HepG2 (cell line): Measurements from ENCODE around the gene ZNF618. TPM values are rescaled to one million over a fixed set of nuclear protein-coding genes. Genes with fewer than 3 reads are reported as not detected.

Source experiments
- EED ChIP-seq: sonication (generic); formaldehyde crosslinking; IDR thresholded peaks from 2 replicates; pipeline ENCODE4 v1.5.0; 2020; ENCODE audit warnings: mild to moderate bottlenecking, missing genetic modification reagents
- FOXK1 ChIP-seq: sonication (generic); formaldehyde crosslinking; IDR thresholded peaks from 2 replicates; pipeline ENCODE4 v1.4.0; 2020; ENCODE audit warnings: low read depth, missing genetic modification reagents, borderline replicate concordance
- GATAD1 ChIP-seq: IDR thresholded peaks from 2 replicates; pipeline ENCODE4 v1.6.1; 2016; ENCODE audit warnings: missing genetic modification reagents, missing compliant biosample characterization
- JARID2 ChIP-seq: sonication (generic); formaldehyde crosslinking; IDR thresholded peaks from 2 replicates; pipeline ENCODE4 v1.8.1; 2023; ENCODE audit warnings: missing genetic modification reagents, inconsistent platforms; ENCODE audit not compliant: insufficient replicate concordance
- JUND ChIP-seq: sonication (generic); formaldehyde crosslinking; IDR thresholded peaks from 2 replicates; pipeline ENCODE4 v1.8.0; 2022; ENCODE audit warnings: mild to moderate bottlenecking, missing genetic modification reagents
- KMT2B ChIP-seq: IDR thresholded peaks from 2 replicates; pipeline ENCODE4 v1.6.1; 2016; ENCODE audit warnings: missing genetic modification reagents, missing compliant biosample characterization
- MAFG ChIP-seq: sonication (generic); formaldehyde crosslinking; IDR thresholded peaks from 2 replicates; pipeline ENCODE4 v1.5.1; 2020; ENCODE audit warnings: mild to moderate bottlenecking, missing genetic modification reagents
- NFE2L1 ChIP-seq: sonication (generic); formaldehyde crosslinking; IDR thresholded peaks from 2 replicates; pipeline ENCODE4 v1.4.0; 2020; ENCODE audit warnings: missing genetic modification reagents, mild to moderate bottlenecking, borderline replicate concordance
- NR2C2 ChIP-seq: sonication (generic); formaldehyde crosslinking; IDR thresholded peaks from 2 replicates; pipeline ENCODE4 v1.4.0; 2020; ENCODE audit warnings: missing genetic modification reagents, mild to moderate bottlenecking, moderate library complexity, borderline replicate concordance
- TBL1XR1 ChIP-seq: fragments of 150-350 bp; IDR thresholded peaks from 2 replicates; pipeline ENCODE4 v1.6.1; 2014; ENCODE audit warnings: borderline replicate concordance, low read length; ENCODE audit not compliant: partially characterized antibody
- ZFP90 ChIP-seq: sonication (generic); formaldehyde crosslinking; IDR thresholded peaks from 2 replicates; pipeline ENCODE4 v1.8.0; 2022; ENCODE audit warnings: missing genetic modification reagents, mild to moderate bottlenecking, inconsistent platforms, borderline replicate concordance
- ZMYM4 ChIP-seq: sonication (generic); formaldehyde crosslinking; IDR thresholded peaks from 2 replicates; pipeline ENCODE4 v1.8.1; 2023; ENCODE audit warnings: mild to moderate bottlenecking, missing genetic modification reagents
- ZNF256 ChIP-seq: sonication (generic); formaldehyde crosslinking; conservative IDR thresholded peaks from 2 replicates; pipeline ENCODE4 v1.4.0; 2020; ENCODE audit warnings: missing genetic modification reagents
- ZNF329 ChIP-seq: sonication (generic); formaldehyde crosslinking; IDR thresholded peaks from 2 replicates; pipeline ENCODE4 v1.9.0; 2021; ENCODE audit warnings: low read depth, mild to moderate bottlenecking, missing genetic modification reagents
- ZNF34 ChIP-seq: sonication (generic); formaldehyde crosslinking; IDR thresholded peaks from 2 replicates; pipeline ENCODE4 v1.4.0; 2020; ENCODE audit warnings: mild to moderate bottlenecking, missing genetic modification reagents, borderline replicate concordance
- ZNF775 ChIP-seq: sonication (generic); formaldehyde crosslinking; IDR thresholded peaks from 2 replicates; pipeline ENCODE4 v1.4.0; 2020; ENCODE audit warnings: missing genetic modification reagents, mild to moderate bottlenecking, moderate library complexity, borderline replicate concordance
- ZNF841 ChIP-seq: sonication (generic); formaldehyde crosslinking; IDR thresholded peaks from 2 replicates; pipeline ENCODE4 v1.8.1; 2023; ENCODE audit warnings: missing genetic modification reagents, borderline replicate concordance
- ZSCAN30 ChIP-seq: sonication (generic); formaldehyde crosslinking; IDR thresholded peaks from 2 replicates; pipeline ENCODE4 v1.5.0; 2020; ENCODE audit warnings: mild to moderate bottlenecking, missing genetic modification reagents
- polyA plus RNA-seq, 8 experiments: library from polyadenylated mRNA; depleted of rRNA in 3 of 8; stranded (reverse) in 7 of 8; unstranded in 1 of 8; fragments of >200 nt; fragmentation: Illumina TruSeq in 4 of 8; extraction: Trizol in 4 of 8; gene quantifications; 2 replicates each; pipeline versions ENCODE4 v1.2.1 to v1.2.3, GENCODE V29; 2011 to 2016; ENCODE audit warnings: low read depth in 4 of 8, missing spikeins in 1 of 8, mixed read lengths in 1 of 8; ENCODE audit not compliant: insufficient read depth in 1 of 8
- total RNA-seq, 5 experiments: library from RNA; depleted of rRNA; stranded (reverse); fragments of >200 nt; fragmentation: Illumina TruSeq; extraction: Trizol; gene quantifications; 2 replicates each; pipeline ENCODE4 v1.2.3, GENCODE V29; 2016; ENCODE audit warnings: low read depth in 1 of 5
- TF ChIP-seq, protein P1 (sequence below): sonication (generic); formaldehyde crosslinking; IDR thresholded peaks from 2 replicates; pipeline ENCODE4 v1.5.0; 2020; ENCODE audit warnings: missing genetic modification reagents
- TF ChIP-seq, protein P2 (sequence below): sonication (generic); formaldehyde crosslinking; IDR thresholded peaks from 2 replicates; pipeline ENCODE4 v1.5.1; 2020; ENCODE audit warnings: mild to moderate bottlenecking, missing genetic modification reagents, moderate library complexity
- TF ChIP-seq, protein P3 (sequence below): sonication (generic); formaldehyde crosslinking; IDR thresholded peaks from 2 replicates; pipeline ENCODE4 v1.5.0; 2020; ENCODE audit warnings: missing genetic modification reagents
- TF ChIP-seq, protein P4 (sequence below): conservative IDR thresholded peaks from 2 replicates; pipeline ENCODE4 v1.6.1; 2018; ENCODE audit warnings: missing genetic modification reagents

ZNF618 gene
- total and polyA plus RNA-seq, 2 of the 13 experiments (the other 11 are each of a cell fraction or from before 2014, with no cell fraction given) = 0.07 TPM

DNA sequence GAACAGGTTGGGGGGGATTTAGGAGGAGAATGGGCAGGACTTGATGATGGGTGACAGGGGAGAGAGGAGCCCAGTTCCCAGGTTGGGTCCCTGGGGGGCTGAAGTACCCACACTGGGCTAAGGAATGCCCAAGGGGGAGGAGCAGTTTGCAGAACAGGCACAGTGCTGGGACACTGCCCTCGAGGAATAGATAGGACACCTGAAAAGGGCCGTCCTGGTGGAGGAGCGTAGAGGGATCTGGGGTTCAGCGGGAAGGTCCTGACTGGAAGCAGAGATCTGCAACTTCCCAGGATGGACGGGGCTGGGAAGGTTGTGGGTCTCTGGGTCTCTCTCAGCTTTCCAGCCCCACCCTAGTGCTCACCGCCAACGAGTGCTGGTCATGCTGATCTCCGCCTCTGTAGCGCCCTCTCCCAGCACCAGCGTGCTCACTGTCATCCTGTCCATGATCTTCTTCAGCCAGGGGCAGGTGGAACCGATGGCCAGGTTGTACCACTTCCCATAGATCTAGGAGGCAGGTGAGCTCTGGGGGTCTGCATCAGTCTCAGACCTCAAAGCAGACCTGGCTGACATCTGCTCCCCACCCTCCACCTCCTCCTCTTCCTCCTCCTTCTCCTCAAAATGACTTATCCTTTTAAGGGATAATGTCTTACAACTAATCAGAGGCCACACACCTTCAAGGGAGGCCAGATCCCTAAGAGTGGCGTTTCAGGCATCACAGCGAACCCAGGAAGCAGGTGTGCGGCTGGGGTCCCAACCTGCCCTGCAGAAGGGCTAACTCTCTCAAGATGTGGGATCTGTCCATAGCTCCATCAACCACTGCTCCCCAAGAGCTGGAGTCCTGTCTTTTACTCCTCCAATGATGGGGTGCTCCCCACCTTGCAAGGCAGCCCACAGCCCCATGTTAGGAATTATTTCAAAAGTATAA, 200.4 kb downstream of the ZNF618 start (continued):
- TF ChIP-seq, protein P1, sequence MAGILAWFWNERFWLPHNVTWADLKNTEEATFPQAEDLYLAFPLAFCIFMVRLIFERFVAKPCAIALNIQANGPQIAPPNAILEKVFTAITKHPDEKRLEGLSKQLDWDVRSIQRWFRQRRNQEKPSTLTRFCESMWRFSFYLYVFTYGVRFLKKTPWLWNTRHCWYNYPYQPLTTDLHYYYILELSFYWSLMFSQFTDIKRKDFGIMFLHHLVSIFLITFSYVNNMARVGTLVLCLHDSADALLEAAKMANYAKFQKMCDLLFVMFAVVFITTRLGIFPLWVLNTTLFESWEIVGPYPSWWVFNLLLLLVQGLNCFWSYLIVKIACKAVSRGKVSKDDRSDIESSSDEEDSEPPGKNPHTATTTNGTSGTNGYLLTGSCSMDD = no peak
- TF ChIP-seq ZNF256 (CRISPR knock-in tag) = no peak
- TF ChIP-seq TBL1XR1 = no peak
- no peak for TF ChIP-seq NFE2L1
- TF ChIP-seq ZNF34 (CRISPR knock-in tag) = no peak
- no peak for TF ChIP-seq NR2C2
- TF ChIP-seq JUND (CRISPR knock-in tag) = peak; percentile 36; the same call in 1 of the 2 replicates
- peak; percentile 25; the same call in 1 of the 2 replicates for TF ChIP-seq ZFP90 (CRISPR knock-in tag)
- peak; percentile 85 for TF ChIP-seq EED (CRISPR knock-in tag)
- no peak for TF ChIP-seq ZNF841 (CRISPR knock-in tag)
- TF ChIP-seq, protein P2, sequence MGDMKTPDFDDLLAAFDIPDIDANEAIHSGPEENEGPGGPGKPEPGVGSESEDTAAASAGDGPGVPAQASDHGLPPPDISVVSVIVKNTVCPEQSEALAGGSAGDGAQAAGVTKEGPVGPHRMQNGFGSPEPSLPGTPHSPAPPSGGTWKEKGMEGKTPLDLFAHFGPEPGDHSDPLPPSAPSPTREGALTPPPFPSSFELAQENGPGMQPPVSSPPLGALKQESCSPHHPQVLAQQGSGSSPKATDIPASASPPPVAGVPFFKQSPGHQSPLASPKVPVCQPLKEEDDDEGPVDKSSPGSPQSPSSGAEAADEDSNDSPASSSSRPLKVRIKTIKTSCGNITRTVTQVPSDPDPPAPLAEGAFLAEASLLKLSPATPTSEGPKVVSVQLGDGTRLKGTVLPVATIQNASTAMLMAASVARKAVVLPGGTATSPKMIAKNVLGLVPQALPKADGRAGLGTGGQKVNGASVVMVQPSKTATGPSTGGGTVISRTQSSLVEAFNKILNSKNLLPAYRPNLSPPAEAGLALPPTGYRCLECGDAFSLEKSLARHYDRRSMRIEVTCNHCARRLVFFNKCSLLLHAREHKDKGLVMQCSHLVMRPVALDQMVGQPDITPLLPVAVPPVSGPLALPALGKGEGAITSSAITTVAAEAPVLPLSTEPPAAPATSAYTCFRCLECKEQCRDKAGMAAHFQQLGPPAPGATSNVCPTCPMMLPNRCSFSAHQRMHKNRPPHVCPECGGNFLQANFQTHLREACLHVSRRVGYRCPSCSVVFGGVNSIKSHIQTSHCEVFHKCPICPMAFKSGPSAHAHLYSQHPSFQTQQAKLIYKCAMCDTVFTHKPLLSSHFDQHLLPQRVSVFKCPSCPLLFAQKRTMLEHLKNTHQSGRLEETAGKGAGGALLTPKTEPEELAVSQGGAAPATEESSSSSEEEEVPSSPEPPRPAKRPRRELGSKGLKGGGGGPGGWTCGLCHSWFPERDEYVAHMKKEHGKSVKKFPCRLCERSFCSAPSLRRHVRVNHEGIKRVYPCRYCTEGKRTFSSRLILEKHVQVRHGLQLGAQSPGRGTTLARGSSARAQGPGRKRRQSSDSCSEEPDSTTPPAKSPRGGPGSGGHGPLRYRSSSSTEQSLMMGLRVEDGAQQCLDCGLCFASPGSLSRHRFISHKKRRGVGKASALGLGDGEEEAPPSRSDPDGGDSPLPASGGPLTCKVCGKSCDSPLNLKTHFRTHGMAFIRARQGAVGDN = peak; percentile 87
- TF ChIP-seq, protein P3, sequence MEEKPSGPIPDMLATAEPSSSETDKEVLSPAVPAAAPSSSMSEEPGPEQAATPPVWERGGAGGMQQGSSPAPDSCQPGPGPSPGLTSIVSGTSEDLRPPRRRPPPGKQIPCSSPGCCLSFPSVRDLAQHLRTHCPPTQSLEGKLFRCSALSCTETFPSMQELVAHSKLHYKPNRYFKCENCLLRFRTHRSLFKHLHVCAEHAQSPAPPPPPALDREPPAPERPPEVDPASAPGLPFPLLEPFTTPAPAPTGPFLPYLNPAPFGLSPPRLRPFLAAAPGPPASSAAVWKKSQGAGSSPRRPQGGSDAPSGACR (CRISPR knock-in tag) = 0 out of 2 replicates have a peak, but pooled peaks have one; percentile 38
- peak; percentile 36; the same call in 1 of the 2 replicates for TF ChIP-seq GATAD1 (CRISPR knock-in tag)
- TF ChIP-seq ZSCAN30 = no peak
- no peak for TF ChIP-seq KMT2B (CRISPR knock-in tag)
- no peak for TF ChIP-seq FOXK1 (CRISPR knock-in tag)
- TF ChIP-seq, protein P4, sequence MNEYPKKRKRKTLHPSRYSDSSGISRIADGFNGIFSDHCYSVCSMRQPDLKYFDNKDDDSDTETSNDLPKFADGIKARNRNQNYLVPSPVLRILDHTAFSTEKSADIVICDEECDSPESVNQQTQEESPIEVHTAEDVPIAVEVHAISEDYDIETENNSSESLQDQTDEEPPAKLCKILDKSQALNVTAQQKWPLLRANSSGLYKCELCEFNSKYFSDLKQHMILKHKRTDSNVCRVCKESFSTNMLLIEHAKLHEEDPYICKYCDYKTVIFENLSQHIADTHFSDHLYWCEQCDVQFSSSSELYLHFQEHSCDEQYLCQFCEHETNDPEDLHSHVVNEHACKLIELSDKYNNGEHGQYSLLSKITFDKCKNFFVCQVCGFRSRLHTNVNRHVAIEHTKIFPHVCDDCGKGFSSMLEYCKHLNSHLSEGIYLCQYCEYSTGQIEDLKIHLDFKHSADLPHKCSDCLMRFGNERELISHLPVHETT (CRISPR knock-in tag) = no peak
- TF ChIP-seq ZMYM4 (CRISPR knock-in tag) = 0 out of 2 replicates have a peak, but pooled peaks have one; percentile 57
- no peak for TF ChIP-seq JARID2 (CRISPR knock-in tag)
- TF ChIP-seq ZNF329 (CRISPR knock-in tag) = no peak
- no peak for TF ChIP-seq ZNF775 (CRISPR knock-in tag)
- TF ChIP-seq MAFG (CRISPR knock-in tag) = no peak
